Kidney epithelial cell (primary cell): ENCODE measurements around the gene BCR. TPM values are rescaled to one million over a fixed set of nuclear protein-coding genes. Genes with fewer than 3 reads are reported as not detected.
"Not testable (repeated sequence)": the region's sequence is repeated elsewhere in the genome, so short reads cannot be mapped to it uniquely, and the experiment has no call there.

Source experiments
- DNase-seq: peaks from one replicate; pipeline ENCODE4 v3.0.0-alpha.2; 2010; ENCODE audit warnings: low read depth
- H3K27me3 ChIP-seq: 2 replicates; pipeline ENCODE4 v1.6.0; 2011; ENCODE audit warnings: low read length; ENCODE audit not compliant: control insufficient read depth, insufficient read depth
- H3K36me3 ChIP-seq: 2 replicates; pipeline ENCODE4 v1.5.1; 2011; ENCODE audit warnings: low read length; ENCODE audit not compliant: control insufficient read depth, insufficient read depth
- H3K4me3 ChIP-seq: 2 replicates; pipeline ENCODE4 v1.5.1; 2011; ENCODE audit warnings: low read depth, mild to moderate bottlenecking, control low read depth, low read length
- CTCF ChIP-seq: IDR thresholded peaks from 2 replicates; pipeline ENCODE4 v1.5.1; 2011; ENCODE audit warnings: mild to moderate bottlenecking, moderate library complexity, low read length, control low read depth, inconsistent platforms; ENCODE audit not compliant: insufficient read depth, poor library complexity, severe bottlenecking
- total RNA-seq: library from RNA; depleted of rRNA; stranded (reverse); fragments of >200 nt; gene quantifications from 2 replicates; pipeline ENCODE4 v1.2.3, GENCODE V29; 2015

The BCR gene
- total RNA-seq, 1 donor from 2014 or later, result 42.5 TPM

DNA sequence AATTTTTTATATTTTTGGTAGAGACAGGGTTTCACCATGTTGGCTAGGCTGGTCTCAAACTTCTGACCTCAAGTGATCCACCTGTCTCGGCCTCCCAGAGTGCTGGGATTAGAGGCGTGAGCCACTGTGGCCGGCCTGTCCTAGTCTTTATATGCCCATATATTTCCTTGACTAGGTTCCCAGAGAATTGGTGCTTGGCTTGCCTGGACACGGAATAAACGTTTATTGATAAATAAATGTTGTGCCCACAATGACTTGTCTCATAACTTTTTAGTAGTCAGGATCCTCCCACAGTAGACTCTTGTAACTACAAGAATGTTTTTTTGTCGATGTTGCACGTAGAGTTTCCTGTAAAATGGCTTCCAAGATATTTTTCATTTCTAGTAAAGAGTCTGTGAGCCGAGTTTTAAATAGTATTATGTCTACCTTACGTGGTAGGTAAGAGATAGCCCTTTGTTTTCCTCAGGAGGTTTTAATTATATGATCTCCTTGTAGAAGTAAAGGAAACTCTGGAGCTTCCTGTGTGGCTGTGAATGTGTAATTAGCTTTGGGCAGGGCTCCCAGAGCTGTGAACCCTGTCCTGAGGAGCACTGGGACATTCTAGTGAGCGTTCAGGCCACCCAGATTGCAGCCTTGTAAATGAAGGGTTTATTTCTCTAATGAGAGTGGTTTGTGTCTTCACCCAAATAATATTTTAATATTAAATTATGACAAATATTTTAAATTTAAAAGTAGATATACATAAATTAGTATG is 161.8 kb downstream of the BCR start:
- DNase-seq, H3K36me3 ChIP-seq, H3K4me3 ChIP-seq, H3K27me3 ChIP-seq: not testable (repeated sequence)

GRCh38 chr22:23351321-23351720 is 171.0 kb downstream of the BCR start:
- H3K27me3 ChIP-seq, result peaks cover 6% of the 10 kb centered on the region
- no peak overlapping the region for H3K4me3 ChIP-seq
- H3K36me3 ChIP-seq, result no peaks in the 10 kb centered on the region
- no peak for DNase-seq
- no peak for TF ChIP-seq CTCF

GRCh38 chr22:23353004-23353403 is 172.7 kb downstream of the BCR start:
- no peak for TF ChIP-seq CTCF
- peaks cover 11% of the 10 kb centered on the region for H3K27me3 ChIP-seq
- DNase-seq, result no peak
- no peaks in the 10 kb centered on the region for H3K36me3 ChIP-seq
- no peak overlapping the region for H3K4me3 ChIP-seq

DNA sequence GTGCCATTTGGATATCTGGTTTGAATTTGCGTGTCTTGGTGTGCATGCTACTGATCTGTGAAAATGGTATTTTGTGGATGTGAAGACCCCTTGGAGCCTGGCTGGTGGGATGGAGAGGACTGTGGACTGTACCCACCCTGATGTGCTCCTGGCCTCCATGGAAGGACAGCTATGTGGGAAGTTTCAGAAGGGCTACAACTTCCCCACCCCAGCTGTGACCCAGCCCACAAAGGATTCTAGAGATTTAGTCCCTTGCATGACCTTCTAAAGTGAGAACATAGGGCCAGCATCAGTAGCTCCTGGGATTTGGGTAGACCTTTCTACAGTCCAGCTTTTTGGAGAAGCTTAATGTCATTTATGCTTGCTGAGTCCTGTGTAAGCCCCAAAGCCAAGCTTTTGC is 173.4 kb downstream of the BCR start:
- DNase-seq, result no peak
- no peak for TF ChIP-seq CTCF
- no peak overlapping the region for H3K4me3 ChIP-seq
- H3K36me3 ChIP-seq, result no peaks in the 10 kb centered on the region
- peaks cover 11% of the 10 kb centered on the region for H3K27me3 ChIP-seq

DNA sequence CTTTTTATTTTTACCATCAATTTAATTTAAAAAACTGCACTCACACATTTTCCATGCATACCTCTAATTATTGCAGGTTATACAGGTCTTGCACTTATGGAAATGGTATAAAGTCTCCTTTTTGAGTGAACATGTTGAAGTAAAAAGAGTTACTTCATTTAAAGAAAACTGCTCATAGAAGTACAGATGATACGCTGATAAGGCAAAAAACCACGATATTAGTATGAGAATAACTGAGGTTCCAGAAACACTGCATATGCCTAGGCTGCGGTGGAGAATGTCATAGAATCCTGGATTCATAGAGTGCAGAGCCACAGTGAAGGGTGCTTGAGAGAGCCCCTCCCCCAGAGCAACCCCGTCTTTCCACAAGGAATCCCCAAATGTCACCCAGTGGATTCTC is 175.8 kb downstream of the BCR start:
- no peak for TF ChIP-seq CTCF
- Histone ChIP-seq H3K36me3 (no peaks in the 10 kb centered on the region), H3K4me3 (no peak overlapping the region), H3K27me3 (peaks cover 13% of the 10 kb centered on the region)
- no peak for DNase-seq

DNA sequence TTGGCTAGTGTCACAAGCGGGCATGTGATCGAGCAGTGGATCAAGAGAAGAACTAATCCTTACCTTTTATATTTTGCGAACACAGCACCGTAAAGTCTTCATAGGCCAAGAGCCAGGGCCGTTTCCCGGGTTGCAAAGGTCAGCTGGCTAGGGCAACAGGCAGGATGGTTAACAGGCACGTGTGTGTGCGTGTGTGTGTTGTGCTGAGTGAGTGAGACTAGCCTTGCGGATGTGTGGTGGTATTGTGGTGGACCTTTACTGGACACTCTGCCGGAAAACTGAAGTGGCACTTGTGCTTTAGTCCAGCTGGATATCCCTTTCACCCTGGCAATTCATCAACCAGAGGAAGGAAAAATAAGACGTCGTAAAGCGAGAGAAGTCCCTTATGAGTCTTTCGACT is 176.7 kb downstream of the BCR start:
- no peak for TF ChIP-seq CTCF
- peaks cover 13% of the 10 kb centered on the region for H3K27me3 ChIP-seq
- no peak for DNase-seq
- H3K4me3 ChIP-seq, result no peak overlapping the region
- no peaks in the 10 kb centered on the region for H3K36me3 ChIP-seq
